GM21723 (cell line): ENCODE measurements around the gene LPA.

ENCODE experiments used
- ATAC-seq: cut with Tn5 transposase; IDR thresholded peaks from one replicate; pipeline ENCODE4 v1.9.1; 2021; ENCODE audit warnings: mild to moderate bottlenecking, moderate library complexity; ENCODE audit not compliant: unreplicated experiment

LPA gene

DNA sequence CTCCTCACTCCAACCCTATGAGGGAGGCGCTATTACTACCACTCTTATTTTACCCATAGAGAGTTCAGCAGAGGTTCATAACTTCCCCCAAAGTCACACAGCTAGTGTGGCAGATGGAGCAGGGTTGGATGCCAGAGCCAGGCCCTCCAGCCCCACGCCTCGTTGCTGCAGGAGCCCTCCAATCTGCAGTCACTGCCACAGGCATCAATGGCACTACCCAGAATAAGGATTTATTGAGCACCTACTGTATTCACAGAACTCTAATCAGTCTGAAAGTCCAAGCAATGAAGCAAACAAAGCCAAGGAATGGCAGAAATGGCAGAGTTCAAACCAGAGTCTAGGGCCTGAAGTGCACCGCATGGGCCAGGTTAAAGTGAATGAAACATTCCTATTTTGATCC lies 144.9 kb downstream of the LPA start:
- ATAC-seq: no peak

- no peak for ATAC-seq
These were observed 150.2 kb downstream of the LPA start for GRCh38 chr6:160513836-160514235.

GRCh38 chr6:160510976-160511617 lies 153.0 kb downstream of the LPA start:
- no peak for ATAC-seq

GRCh38 chr6:160510199-160510598 lies 153.9 kb downstream of the LPA start:
- ATAC-seq: no peak

DNA sequence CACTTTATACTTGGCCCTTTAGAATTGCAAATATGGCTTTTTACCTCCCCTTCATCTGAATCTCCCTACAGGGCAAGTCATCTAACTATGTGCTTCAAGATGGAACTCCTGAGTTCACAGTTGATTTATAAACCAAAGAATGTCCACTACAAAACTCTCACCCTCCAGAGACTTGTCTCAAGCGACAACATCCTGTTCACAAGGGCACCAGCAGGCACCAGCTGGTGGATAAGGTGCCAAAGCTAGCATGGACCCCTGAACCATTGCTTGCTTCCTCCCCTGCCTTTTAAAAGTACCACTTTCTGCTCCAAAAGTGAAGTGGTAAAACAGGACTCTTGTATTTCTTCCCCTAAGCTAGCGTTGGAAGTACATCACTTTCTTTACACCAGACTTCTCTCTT lies 154.5 kb downstream of the LPA start:
- no peak for ATAC-seq

- no peak for ATAC-seq
These were observed 155.5 kb downstream of the LPA start for GRCh38 chr6:160508599-160508998.

DNA sequence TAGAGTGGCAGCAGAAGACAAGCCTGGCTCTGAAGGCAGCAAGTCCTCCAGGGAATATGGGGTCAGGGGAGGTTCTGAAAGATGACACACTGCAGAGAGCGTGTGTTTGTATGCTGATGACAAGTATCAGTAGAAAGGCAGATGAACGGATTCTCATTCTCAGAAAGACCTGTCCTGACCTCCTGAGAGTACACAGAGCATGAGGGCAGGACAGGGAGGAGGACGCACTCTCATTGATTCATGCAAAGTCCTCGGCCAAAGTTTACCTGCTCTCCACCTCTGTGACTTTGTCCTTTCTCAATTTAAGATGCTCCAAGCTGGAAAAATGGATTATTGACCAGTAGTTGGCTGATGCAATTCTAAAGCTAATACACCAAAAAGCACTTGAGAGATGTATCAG lies 156.7 kb downstream of the LPA start:
- no peak for ATAC-seq

- no peak for ATAC-seq
These were observed 158.1 kb downstream of the LPA start for GRCh38 chr6:160505970-160506369.

- ATAC-seq: no peak
These were observed 163.4 kb downstream of the LPA start for GRCh38 chr6:160500639-160501038.

DNA sequence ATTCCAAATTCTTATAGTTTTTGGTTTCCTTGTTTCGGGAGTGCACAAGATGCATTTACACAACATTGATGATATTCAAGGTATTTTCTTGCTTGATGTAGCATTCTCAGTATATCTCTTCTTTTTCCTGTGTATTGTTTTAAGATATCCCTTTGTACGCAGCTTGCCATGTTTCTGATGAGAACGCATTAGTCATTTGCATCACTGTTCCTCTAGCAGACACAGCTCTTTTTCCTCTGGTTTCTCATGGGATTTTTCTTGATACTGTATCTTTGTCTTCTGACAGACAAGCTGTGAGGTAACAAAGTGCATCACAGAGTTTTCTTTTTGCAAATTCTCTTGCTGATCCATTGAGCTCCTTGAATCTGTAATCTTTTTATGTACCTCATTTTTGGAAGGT lies 169.5 kb downstream of the LPA start:
- ATAC-seq: no peak

GRCh38 chr6:160489091-160489490 lies 175.0 kb downstream of the LPA start:
- ATAC-seq: no peak

- ATAC-seq: no peak
These were observed 177.0 kb downstream of the LPA start for GRCh38 chr6:160487116-160487515.
